ENCODE data around the gene CAPN3.

DNA sequence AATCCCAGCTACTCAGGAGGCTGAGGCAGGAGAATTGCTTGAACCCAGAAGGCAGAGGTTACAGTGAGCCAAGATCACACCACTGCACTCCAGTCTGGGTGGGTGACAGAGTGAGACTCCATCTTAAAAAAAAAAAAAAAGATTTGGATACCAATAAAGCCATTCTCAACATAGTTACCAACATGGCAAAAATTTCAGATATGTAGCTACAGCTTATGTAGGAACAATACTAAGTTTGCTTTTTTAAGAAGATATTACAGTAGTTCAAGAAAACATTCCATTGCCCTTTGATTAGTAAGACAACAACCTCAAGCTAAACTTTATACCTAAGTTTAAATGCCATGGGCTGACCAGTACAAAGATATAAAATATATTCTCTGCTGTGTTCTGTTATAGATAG lies 97.2 kb downstream of the CAPN3 start:
- TF ChIP-seq POLR2A (IDR thresholded peaks at IDR 0.05) (no peak), CTCF (IDR thresholded peaks at IDR 0.05) (no peak)
